ENCODE results near the gene CFAP107. TPM values are rescaled to one million over a fixed set of nuclear protein-coding genes. Genes with fewer than 3 reads are reported as not detected.

CFAP107 gene
- total and polyA plus RNA-seq, 2 experiments from 2014 or later: not detected

DNA sequence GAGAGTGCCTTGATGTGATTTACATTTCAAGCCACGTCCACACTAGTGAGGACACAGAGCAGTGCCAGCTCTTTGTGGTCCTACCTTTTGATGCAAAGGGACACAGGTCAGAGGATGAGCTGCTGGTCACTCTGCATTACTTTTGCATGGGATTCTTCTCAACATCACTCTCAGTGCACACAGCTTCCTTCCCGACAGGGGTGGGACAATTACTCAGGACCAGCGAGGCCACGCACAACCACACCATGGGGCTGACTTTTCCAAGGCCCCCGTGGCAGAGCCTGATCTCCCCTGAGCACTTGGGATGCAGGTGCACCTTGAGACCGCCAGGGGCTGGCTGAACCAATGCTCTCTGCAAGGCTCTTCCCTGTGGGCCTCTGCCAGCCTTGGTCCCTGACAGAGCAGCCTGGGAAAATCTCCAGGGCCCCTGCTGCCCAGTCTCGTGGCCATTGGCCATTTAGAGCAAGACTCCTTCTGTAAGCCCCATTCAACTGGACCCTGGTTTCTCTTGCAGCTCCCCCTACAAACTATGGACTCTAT lies 14.3 kb downstream of the CFAP107 start:
- Histone ChIP-seq H3K27ac (no peak overlapping the region), H3K4me1 (ENCODE audit: insufficient read depth) (no peaks in the 10 kb centered on the region), H3K9me3 (ENCODE audit: low read depth) (no peaks in the 10 kb centered on the region), H2AFZ (no peak overlapping the region), H3K79me2 (ENCODE audit: insufficient read depth) (no peaks in the 10 kb centered on the region), H3K9me2 (ENCODE audit: insufficient read depth) (no peaks in the 10 kb centered on the region), H4K20me1 (ENCODE audit: insufficient read depth) (no peaks in the 10 kb centered on the region), H3F3A (ENCODE audit: insufficient read depth) (no peaks in the 10 kb centered on the region), H3K27me3 (replicated peaks; ENCODE audit: insufficient read depth) (no peaks in the 10 kb centered on the region), H3K4me2 (ENCODE audit: unreplicated experiment) (no peak overlapping the region), H3K9ac (no peak overlapping the region), H3K36me3 (ENCODE audit: low read depth) (no peaks in the 10 kb centered on the region), H3K4me3 (no peak overlapping the region)
- DNase-seq: peak; percentile 5
- TF ChIP-seq EZH2phosphoT487 (IDR thresholded peaks at IDR 0.05; ENCODE audit: insufficient read depth, low read depth) (no peak), EZH2 (IDR thresholded peaks at IDR 0.05; ENCODE audit: insufficient read depth, poor library complexity, severe bottlenecking) (no peak)
- 26 to 38% methylated on average over 7 of the region's 7 CpGs for WGBS, 2 experiments (ENCODE audit: low coverage in 1 of 2, low lambda C conversion rate in 2 of 2, missing lambda C conversion rate in 2 of 2)
- in situ Hi-C loops (cut with MboI): no loop called here

- DNase-seq: no peak
- 36 to 41% methylated on average over 5 of the region's 5 CpGs for WGBS, 2 experiments (ENCODE audit: low coverage in 1 of 2, low lambda C conversion rate in 2 of 2, missing lambda C conversion rate in 2 of 2)
- no peak overlapping the region for H3K9ac ChIP-seq
- TF ChIP-seq EZH2 (IDR thresholded peaks at IDR 0.05; ENCODE audit: insufficient read depth, poor library complexity, severe bottlenecking): no peak
- no peak for TF ChIP-seq EZH2phosphoT487 (IDR thresholded peaks at IDR 0.05; ENCODE audit: insufficient read depth, low read depth)
- H3F3A ChIP-seq (ENCODE audit: insufficient read depth): no peaks in the 10 kb centered on the region
- no peaks in the 10 kb centered on the region for H3K79me2 ChIP-seq (ENCODE audit: insufficient read depth)
- no peak overlapping the region for H3K4me3 ChIP-seq
- H3K27ac ChIP-seq: no peak overlapping the region
- H3K27me3 ChIP-seq (replicated peaks; ENCODE audit: insufficient read depth): no peaks in the 10 kb centered on the region
- no peaks in the 10 kb centered on the region for H3K4me1 ChIP-seq (ENCODE audit: insufficient read depth)
- H3K9me3 ChIP-seq (ENCODE audit: low read depth): no peaks in the 10 kb centered on the region
- no peak overlapping the region for H2AFZ ChIP-seq
- no peaks in the 10 kb centered on the region for H4K20me1 ChIP-seq (ENCODE audit: insufficient read depth)
- no peak overlapping the region for H3K4me2 ChIP-seq (ENCODE audit: unreplicated experiment)
- no peaks in the 10 kb centered on the region for H3K9me2 ChIP-seq (ENCODE audit: insufficient read depth)
- in situ Hi-C loops (cut with MboI): no loop called here
- no peaks in the 10 kb centered on the region for H3K36me3 ChIP-seq (ENCODE audit: low read depth)
Measured at GRCh38 chr1:12761781-12762180, 15.8 kb downstream of the CFAP107 start.

- H3K79me2 ChIP-seq (ENCODE audit: insufficient read depth): no peaks in the 10 kb centered on the region
- no peaks in the 10 kb centered on the region for H3K9me2 ChIP-seq (ENCODE audit: insufficient read depth)
- no peak overlapping the region for H3K4me2 ChIP-seq (ENCODE audit: unreplicated experiment)
- in situ Hi-C loops (cut with MboI): no loop called here
- H4K20me1 ChIP-seq (ENCODE audit: insufficient read depth): no peaks in the 10 kb centered on the region; the same call in 1 of the 2 replicates
- no peak overlapping the region for H3K9ac ChIP-seq
- H3F3A ChIP-seq (ENCODE audit: insufficient read depth): no peaks in the 10 kb centered on the region
- H3K4me1 ChIP-seq (ENCODE audit: insufficient read depth): no peaks in the 10 kb centered on the region
- no peaks in the 10 kb centered on the region for H3K27me3 ChIP-seq (replicated peaks; ENCODE audit: insufficient read depth)
- no peak overlapping the region for H2AFZ ChIP-seq
- no peaks in the 10 kb centered on the region for H3K36me3 ChIP-seq (ENCODE audit: low read depth)
- no peaks in the 10 kb centered on the region for H3K9me3 ChIP-seq (ENCODE audit: low read depth)
- TF ChIP-seq EZH2 (IDR thresholded peaks at IDR 0.05; ENCODE audit: insufficient read depth, poor library complexity, severe bottlenecking) (no peak), EZH2phosphoT487 (IDR thresholded peaks at IDR 0.05; ENCODE audit: insufficient read depth, low read depth) (no peak)
- DNase-seq: no peak
- H3K27ac ChIP-seq: no peak overlapping the region
- no peak overlapping the region for H3K4me3 ChIP-seq
- WGBS, 2 experiments (ENCODE audit: low coverage in 1 of 2, low lambda C conversion rate in 2 of 2, missing lambda C conversion rate in 2 of 2): 19 to 37% methylated on average over 7 of the region's 7 CpGs
Measured at GRCh38 chr1:12762766-12763165, 16.8 kb downstream of the CFAP107 start.

- Histone ChIP-seq H2AFZ (no peak overlapping the region), H3K27ac (no peak overlapping the region), H3K9me2 (ENCODE audit: insufficient read depth) (no peaks in the 10 kb centered on the region), H3K4me3 (no peak overlapping the region), H4K20me1 (ENCODE audit: insufficient read depth) (no peaks in the 10 kb centered on the region; the same call in 1 of the 2 replicates), H3K79me2 (ENCODE audit: insufficient read depth) (no peaks in the 10 kb centered on the region), H3K9ac (no peak overlapping the region), H3K9me3 (ENCODE audit: low read depth) (no peaks in the 10 kb centered on the region), H3K36me3 (ENCODE audit: low read depth) (no peaks in the 10 kb centered on the region), H3K4me2 (ENCODE audit: unreplicated experiment) (no peak overlapping the region), H3K4me1 (ENCODE audit: insufficient read depth) (no peaks in the 10 kb centered on the region), H3K27me3 (replicated peaks; ENCODE audit: insufficient read depth) (no peaks in the 10 kb centered on the region), H3F3A (ENCODE audit: insufficient read depth) (no peaks in the 10 kb centered on the region)
- in situ Hi-C loops (cut with MboI): no loop called here
- 8 to 13% methylated on average over 4 of the region's 4 CpGs for WGBS, 2 experiments (ENCODE audit: low coverage in 1 of 2, low lambda C conversion rate in 2 of 2, missing lambda C conversion rate in 2 of 2)
- TF ChIP-seq EZH2 (IDR thresholded peaks at IDR 0.05; ENCODE audit: insufficient read depth, poor library complexity, severe bottlenecking) (no peak), EZH2phosphoT487 (IDR thresholded peaks at IDR 0.05; ENCODE audit: insufficient read depth, low read depth) (no peak)
- DNase-seq: no peak
Measured at GRCh38 chr1:12763479-12763878, 17.5 kb downstream of the CFAP107 start.

GRCh38 chr1:12764016-12764415 lies 18.0 kb downstream of the CFAP107 start:
- H4K20me1 ChIP-seq (ENCODE audit: insufficient read depth): no peaks in the 10 kb centered on the region; the same call in 1 of the 2 replicates
- H3K9me3 ChIP-seq (ENCODE audit: low read depth): no peaks in the 10 kb centered on the region
- H3K27ac ChIP-seq: no peak overlapping the region
- H3K36me3 ChIP-seq (ENCODE audit: low read depth): no peaks in the 10 kb centered on the region
- no peak overlapping the region for H3K4me3 ChIP-seq
- no peaks in the 10 kb centered on the region for H3K4me1 ChIP-seq (ENCODE audit: insufficient read depth)
- TF ChIP-seq EZH2 (IDR thresholded peaks at IDR 0.05; ENCODE audit: insufficient read depth, poor library complexity, severe bottlenecking) (no peak), EZH2phosphoT487 (IDR thresholded peaks at IDR 0.05; ENCODE audit: insufficient read depth, low read depth) (no peak)
- H3K9me2 ChIP-seq (ENCODE audit: insufficient read depth): no peaks in the 10 kb centered on the region
- no peaks in the 10 kb centered on the region for H3F3A ChIP-seq (ENCODE audit: insufficient read depth)
- DNase-seq: no peak
- H3K27me3 ChIP-seq (replicated peaks; ENCODE audit: insufficient read depth): no peaks in the 10 kb centered on the region
- no peak overlapping the region for H3K4me2 ChIP-seq (ENCODE audit: unreplicated experiment)
- no peak overlapping the region for H2AFZ ChIP-seq
- in situ Hi-C loops (cut with MboI): no loop called here
- no peaks in the 10 kb centered on the region for H3K79me2 ChIP-seq (ENCODE audit: insufficient read depth)
- no peak overlapping the region for H3K9ac ChIP-seq
- 11 to 18% methylated on average over 5 of the region's 5 CpGs for WGBS, 2 experiments (ENCODE audit: low coverage in 1 of 2, low lambda C conversion rate in 2 of 2, missing lambda C conversion rate in 2 of 2)

Data from GM23248 (cell line).